Neutrophil (primary cell): ENCODE data around the gene SMTN.

ENCODE experiments used
- H3K27ac ChIP-seq: fragments of 200-600 bp; sonication (generic); 2 replicates; pipeline ENCODE4 v1.5.1; 2016; ENCODE audit warnings: mild to moderate bottlenecking, moderate library complexity
- H3K27me3 ChIP-seq: fragments of 200-600 bp; sonication (generic); 2 replicates; pipeline ENCODE4 v1.6.0; 2016; ENCODE audit warnings: mild to moderate bottlenecking
- H3K36me3 ChIP-seq: fragments of 200-600 bp; sonication (generic); 2 replicates; pipeline ENCODE4 v1.5.1; 2017
- H3K4me1 ChIP-seq, 2 experiments: fragments of 200-600 bp in 1 of 2; sonication (generic) in 1 of 2; 1 replicate in 1 of 2; 2 replicates in 1 of 2; pipeline versions ENCODE4 v1.5.1 to v1.6.1; 2013 to 2016; ENCODE audit warnings: low read depth in 1 of 2, low read length in 1 of 2, mild to moderate bottlenecking in 1 of 2, moderate library complexity in 1 of 2; ENCODE audit not compliant: control insufficient read depth in 1 of 2, insufficient read depth in 1 of 2
- H3K4me3 ChIP-seq, 2 experiments: fragments of 200-600 bp in 1 of 2; sonication (generic) in 1 of 2; 1 replicate in 1 of 2; 2 replicates in 1 of 2; pipeline ENCODE4 v1.5.1; 2013 to 2016; ENCODE audit warnings: low read depth in 1 of 2, low read length in 1 of 2, mild to moderate bottlenecking in 1 of 2, moderate library complexity in 1 of 2
- H3K9me3 ChIP-seq: fragments of 200-600 bp; sonication (generic); 2 replicates; pipeline ENCODE4 v1.5.1; 2016
- TF ChIP-seq, protein P1 (sequence below): fragments of 200-600 bp; sonication (generic); IDR thresholded peaks from 2 replicates; pipeline ENCODE4 v1.5.1; 2016; ENCODE audit warnings: antibody characterized with exemption

The SMTN gene

GRCh38 chr22:31044262-31044861 is 36.8 kb upstream of the SMTN start:
- H3K27ac ChIP-seq: no peak overlapping the region
- H3K4me3 ChIP-seq: no peak overlapping the region
- H3K27me3 ChIP-seq: peaks cover 6% of the 10 kb centered on the region
- no peaks in the 10 kb centered on the region for H3K36me3 ChIP-seq
- H3K9me3 ChIP-seq: no peaks in the 10 kb centered on the region
- no peaks in the 10 kb centered on the region for H3K4me1 ChIP-seq
- TF ChIP-seq, protein P1, sequence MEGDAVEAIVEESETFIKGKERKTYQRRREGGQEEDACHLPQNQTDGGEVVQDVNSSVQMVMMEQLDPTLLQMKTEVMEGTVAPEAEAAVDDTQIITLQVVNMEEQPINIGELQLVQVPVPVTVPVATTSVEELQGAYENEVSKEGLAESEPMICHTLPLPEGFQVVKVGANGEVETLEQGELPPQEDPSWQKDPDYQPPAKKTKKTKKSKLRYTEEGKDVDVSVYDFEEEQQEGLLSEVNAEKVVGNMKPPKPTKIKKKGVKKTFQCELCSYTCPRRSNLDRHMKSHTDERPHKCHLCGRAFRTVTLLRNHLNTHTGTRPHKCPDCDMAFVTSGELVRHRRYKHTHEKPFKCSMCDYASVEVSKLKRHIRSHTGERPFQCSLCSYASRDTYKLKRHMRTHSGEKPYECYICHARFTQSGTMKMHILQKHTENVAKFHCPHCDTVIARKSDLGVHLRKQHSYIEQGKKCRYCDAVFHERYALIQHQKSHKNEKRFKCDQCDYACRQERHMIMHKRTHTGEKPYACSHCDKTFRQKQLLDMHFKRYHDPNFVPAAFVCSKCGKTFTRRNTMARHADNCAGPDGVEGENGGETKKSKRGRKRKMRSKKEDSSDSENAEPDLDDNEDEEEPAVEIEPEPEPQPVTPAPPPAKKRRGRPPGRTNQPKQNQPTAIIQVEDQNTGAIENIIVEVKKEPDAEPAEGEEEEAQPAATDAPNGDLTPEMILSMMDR: no peak

DNA sequence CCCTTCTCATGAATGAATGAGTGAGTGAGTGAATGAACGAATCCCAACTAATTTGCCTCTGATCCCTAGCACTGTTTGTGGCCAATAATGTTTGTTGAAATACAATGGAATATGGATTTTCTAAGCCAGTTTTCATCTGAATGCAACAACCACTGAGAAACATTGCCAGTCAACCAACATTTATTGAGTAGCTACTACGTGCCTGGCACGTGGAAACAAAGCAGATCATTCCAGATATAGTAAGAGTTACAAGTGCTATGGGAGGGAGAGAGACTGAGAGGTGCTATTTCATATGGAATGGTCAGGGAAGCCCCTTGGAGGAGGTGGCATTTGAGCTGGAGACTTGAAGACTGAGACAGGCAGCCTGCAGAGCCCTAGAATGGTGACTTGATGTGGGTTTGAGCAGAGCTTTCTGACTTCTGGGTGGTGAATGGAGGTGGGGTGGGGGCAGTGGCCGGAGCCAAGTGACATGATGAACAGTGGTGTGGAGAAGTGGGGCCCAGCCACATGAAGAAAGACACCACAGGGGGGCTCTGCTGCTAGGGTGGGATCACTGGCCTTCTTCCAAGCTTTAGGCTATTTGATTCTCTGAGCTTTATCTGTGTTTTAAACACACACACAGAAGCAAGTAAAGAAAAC is 35.1 kb upstream of the SMTN start:
- TF ChIP-seq, protein P1: no peak
- Histone ChIP-seq H3K4me3 (no peak overlapping the region), H3K4me1 (no peaks in the 10 kb centered on the region), H3K36me3 (no peaks in the 10 kb centered on the region), H3K27me3 (peaks cover 2% of the 10 kb centered on the region), H3K9me3 (no peaks in the 10 kb centered on the region), H3K27ac (no peak overlapping the region)

- Histone ChIP-seq H3K36me3 (no peaks in the 10 kb centered on the region), H3K4me1 (no peaks in the 10 kb centered on the region), H3K9me3 (no peaks in the 10 kb centered on the region), H3K27me3 (no peaks in the 10 kb centered on the region), H3K27ac (no peak overlapping the region), H3K4me3 (no peak overlapping the region)
- TF ChIP-seq, protein P1: no peak
Observed at GRCh38 chr22:31046539-31047226, 34.4 kb upstream of the SMTN start.

DNA sequence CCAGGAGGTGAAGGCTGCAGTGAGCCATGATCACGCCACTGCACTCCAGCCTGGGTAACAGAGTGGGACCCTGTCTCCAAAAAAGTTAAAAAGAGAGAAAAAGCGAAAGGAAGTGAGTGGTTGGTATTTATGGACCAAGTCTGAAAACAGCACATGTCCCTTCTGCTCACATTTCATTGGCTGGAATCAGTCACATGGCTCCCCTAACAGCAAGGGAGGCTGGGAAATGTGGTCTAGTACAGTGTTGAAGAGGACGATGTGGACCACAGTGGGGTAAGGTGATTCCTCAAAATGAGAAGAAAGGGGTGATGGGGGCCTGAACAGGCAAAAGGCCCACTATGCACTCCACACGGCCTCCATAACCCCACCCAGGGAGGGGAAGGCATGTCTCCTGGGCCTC is 32.5 kb upstream of the SMTN start:
- no peak overlapping the region for H3K27ac ChIP-seq
- no peaks in the 10 kb centered on the region for H3K9me3 ChIP-seq
- H3K4me3 ChIP-seq: no peak overlapping the region
- TF ChIP-seq, protein P1: no peak
- no peaks in the 10 kb centered on the region for H3K4me1 ChIP-seq
- H3K36me3 ChIP-seq: no peaks in the 10 kb centered on the region
- H3K27me3 ChIP-seq: no peaks in the 10 kb centered on the region

DNA sequence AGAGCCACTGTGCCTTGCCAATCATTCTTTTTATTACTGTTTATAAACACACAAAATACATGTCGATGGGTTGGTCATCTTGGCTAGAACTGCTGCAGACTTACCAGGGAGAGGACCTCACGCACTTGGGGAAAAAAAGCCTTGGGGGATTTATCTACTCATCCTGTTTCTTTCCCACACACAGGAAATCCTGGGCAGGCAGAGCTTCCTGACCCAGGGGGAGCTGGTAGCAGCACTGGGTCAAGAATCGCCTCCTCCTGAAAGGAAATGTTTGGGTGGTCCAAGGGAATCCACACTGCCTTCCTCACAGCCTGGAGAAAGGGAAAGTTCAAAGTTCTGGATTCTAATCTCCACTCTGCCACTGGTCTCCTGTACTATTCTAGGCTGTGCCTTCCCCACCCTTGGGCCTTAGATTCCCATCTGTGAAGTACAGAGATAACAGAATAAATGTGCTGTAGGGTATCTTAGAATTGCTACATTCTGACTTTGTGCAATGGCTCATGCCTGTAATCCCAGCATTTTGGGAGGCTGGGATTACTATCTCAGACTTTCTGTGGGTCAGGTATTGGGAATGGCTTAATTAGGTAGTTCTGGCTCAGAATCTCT is 31.2 kb upstream of the SMTN start:
- no peak overlapping the region for H3K4me3 ChIP-seq
- TF ChIP-seq, protein P1: no peak

More for the DNA sequence above, 31.2 kb upstream of the SMTN start:
- H3K9me3 ChIP-seq: no peaks in the 10 kb centered on the region
- H3K4me1 ChIP-seq: no peaks in the 10 kb centered on the region
- no peaks in the 10 kb centered on the region for H3K36me3 ChIP-seq
- no peak overlapping the region for H3K27ac ChIP-seq
- H3K27me3 ChIP-seq: no peaks in the 10 kb centered on the region
